Activated B cell treated with CpG ODN at 0.5 μM for 24 hours (primary cell): Measurements from ENCODE around the gene NEDD9. TPM values are rescaled to one million over a fixed set of nuclear protein-coding genes. Genes with fewer than 3 reads are reported as not detected.

Experiments
- ATAC-seq: fragments of 200-7000 bp; cut with Tn5 transposase; one replicate; pipeline ENCODE4 v1.10.0; 2021; ENCODE audit warnings: low read depth, mild to moderate bottlenecking, moderate library complexity
- CTCF ChIA-PET: fragments of 350-600 bp; sonication (Branson Sonifier 250); formaldehyde crosslinking; loops from one replicate; lab custom pipeline; 2021; ENCODE audit warnings: antibody characterized with exemption; lab: Charles Lee
- POLR2A ChIA-PET: fragments of 350-600 bp; sonication (Branson Sonifier 250); formaldehyde crosslinking; loops from one replicate; lab custom pipeline; 2021; ENCODE audit warnings: antibody characterized with exemption; lab: Charles Lee
- DNase-seq: peaks from one replicate; pipeline ENCODE4 v3.0.0; 2022
- H3K27ac Mint-ChIP-seq: one replicate; pipeline ENCODE4 v1.8.0; 2020; ENCODE audit warnings: mixed read lengths
- H3K27me3 Mint-ChIP-seq: one replicate; pipeline ENCODE4 v1.8.0; 2021; ENCODE audit warnings: mixed read lengths
- H3K36me3 Mint-ChIP-seq: one replicate; pipeline ENCODE4 v1.8.0; 2021; ENCODE audit warnings: low read depth, mixed read lengths
- H3K4me1 Mint-ChIP-seq: one replicate; pipeline ENCODE4 v1.8.0; 2021; ENCODE audit warnings: mixed read lengths
- H3K4me3 Mint-ChIP-seq: one replicate; pipeline ENCODE4 v1.8.0; 2020; ENCODE audit warnings: mild to moderate bottlenecking, mixed read lengths
- H3K9me3 Mint-ChIP-seq: one replicate; pipeline ENCODE4 v1.8.0; 2020; ENCODE audit warnings: mixed read lengths
- intact Hi-C: fragments of 100-400 bp; cut with micrococcal nuclease; formaldehyde crosslinking; loops from one replicate; pipeline ENCODE4 v1.15.1; 2024
- total RNA-seq: library from RNA; stranded (reverse); gene quantifications from 2 replicates; pipeline ENCODE4 v1.2.3, GENCODE V29; 2022
- TF ChIP-seq, protein P1 (sequence below): fragments of 200-600 bp; IDR thresholded peaks from one replicate; pipeline ENCODE4 v1.8.0; 2022; ENCODE audit warnings: antibody characterized with exemption, mild to moderate bottlenecking

NEDD9 gene
- total RNA-seq, 1 donor from 2014 or later, result 61.9 TPM

DNA sequence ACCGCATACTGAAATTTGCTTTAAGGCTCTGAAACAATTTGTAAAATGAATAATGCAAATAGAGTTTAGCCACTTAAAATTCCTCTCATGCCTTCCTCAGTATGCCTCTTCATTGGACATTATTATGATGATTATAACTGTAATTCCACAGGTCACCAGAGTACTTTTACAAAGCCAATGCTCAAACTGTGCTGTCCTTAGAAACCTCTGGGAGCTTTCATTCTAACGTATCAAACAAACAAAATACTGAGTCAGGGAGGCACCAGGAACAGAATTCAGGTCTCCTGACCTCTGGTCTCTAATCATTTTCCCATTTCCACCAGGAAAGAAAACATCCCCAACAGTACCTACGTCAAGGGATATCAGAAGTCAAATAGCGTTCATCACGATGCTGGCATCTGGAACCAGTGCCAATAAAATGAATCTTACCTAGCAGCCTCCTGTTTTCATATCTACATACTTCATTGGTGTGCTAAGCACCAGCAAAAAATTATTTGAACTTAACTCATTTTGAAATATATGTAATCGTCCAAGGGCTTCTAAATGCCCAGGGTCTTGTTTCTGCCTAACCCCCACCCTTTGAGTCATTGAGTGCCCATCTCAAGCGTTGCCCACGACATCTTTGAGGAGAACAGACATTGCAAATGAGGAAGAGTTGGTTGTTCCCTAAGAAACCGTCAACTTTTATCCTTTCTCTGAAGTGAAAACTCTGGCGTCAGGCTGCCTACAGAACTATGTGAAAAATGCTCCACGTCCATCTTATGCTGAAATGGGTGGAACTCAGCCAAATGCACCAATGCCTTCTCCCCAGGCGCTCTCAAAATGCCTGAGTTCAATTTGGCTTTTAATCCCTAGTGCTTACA lies 37.9 kb downstream of the NEDD9 start:
- Mint-ChIP-seq H3K27ac (no peak overlapping the region), H3K9me3 (no peaks in the 10 kb centered on the region), H3K4me3 (no peak overlapping the region), H3K36me3 (peaks cover 75% of the 10 kb centered on the region), H3K27me3 (no peaks in the 10 kb centered on the region), H3K4me1 (peaks cover 14% of the 10 kb centered on the region)
- POLR2A ChIA-PET, result no interaction called here
- DNase-seq (no peak), ATAC-seq (no peak)
- CTCF ChIA-PET, result no interaction called here
- intact Hi-C loops, result no loop called here
- TF ChIP-seq, protein P1, sequence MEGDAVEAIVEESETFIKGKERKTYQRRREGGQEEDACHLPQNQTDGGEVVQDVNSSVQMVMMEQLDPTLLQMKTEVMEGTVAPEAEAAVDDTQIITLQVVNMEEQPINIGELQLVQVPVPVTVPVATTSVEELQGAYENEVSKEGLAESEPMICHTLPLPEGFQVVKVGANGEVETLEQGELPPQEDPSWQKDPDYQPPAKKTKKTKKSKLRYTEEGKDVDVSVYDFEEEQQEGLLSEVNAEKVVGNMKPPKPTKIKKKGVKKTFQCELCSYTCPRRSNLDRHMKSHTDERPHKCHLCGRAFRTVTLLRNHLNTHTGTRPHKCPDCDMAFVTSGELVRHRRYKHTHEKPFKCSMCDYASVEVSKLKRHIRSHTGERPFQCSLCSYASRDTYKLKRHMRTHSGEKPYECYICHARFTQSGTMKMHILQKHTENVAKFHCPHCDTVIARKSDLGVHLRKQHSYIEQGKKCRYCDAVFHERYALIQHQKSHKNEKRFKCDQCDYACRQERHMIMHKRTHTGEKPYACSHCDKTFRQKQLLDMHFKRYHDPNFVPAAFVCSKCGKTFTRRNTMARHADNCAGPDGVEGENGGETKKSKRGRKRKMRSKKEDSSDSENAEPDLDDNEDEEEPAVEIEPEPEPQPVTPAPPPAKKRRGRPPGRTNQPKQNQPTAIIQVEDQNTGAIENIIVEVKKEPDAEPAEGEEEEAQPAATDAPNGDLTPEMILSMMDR, result no peak

DNA sequence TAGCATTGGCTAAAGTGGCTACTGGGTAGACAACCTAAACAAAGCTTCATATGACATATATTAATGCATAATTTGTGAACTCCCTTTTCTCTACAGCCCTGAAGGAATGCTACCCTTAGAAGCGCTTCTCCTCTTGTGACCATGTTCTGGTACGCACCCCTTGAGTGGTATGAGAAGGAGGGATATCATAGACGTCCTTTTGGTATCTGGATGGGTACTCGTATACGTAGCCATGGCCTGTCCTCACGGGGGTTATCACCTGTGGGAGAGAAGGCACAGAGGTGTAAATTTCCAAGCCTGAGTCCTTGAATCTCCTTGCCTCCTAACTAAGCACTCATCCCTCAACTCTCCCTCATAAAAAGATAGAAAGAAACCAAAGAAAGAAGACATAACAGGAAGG lies 39.0 kb downstream of the NEDD9 start:
- ChIA-PET POLR2A (interaction anchor here (0.8 kb wide), 1 partner anchor 85 kb away, joined by 3 read pairs; no protein-coding TSS in a partner anchor), CTCF (no interaction called here)
- Mint-ChIP-seq H3K27me3 (no peaks in the 10 kb centered on the region), H3K27ac (no peak overlapping the region), H3K36me3 (peaks cover 77% of the 10 kb centered on the region), H3K4me3 (no peak overlapping the region), H3K9me3 (no peaks in the 10 kb centered on the region), H3K4me1 (peaks cover 4% of the 10 kb centered on the region)
- intact Hi-C loops, result no loop called here
- TF ChIP-seq, protein P1, result no peak
- ATAC-seq (no peak), DNase-seq (no peak)

DNA sequence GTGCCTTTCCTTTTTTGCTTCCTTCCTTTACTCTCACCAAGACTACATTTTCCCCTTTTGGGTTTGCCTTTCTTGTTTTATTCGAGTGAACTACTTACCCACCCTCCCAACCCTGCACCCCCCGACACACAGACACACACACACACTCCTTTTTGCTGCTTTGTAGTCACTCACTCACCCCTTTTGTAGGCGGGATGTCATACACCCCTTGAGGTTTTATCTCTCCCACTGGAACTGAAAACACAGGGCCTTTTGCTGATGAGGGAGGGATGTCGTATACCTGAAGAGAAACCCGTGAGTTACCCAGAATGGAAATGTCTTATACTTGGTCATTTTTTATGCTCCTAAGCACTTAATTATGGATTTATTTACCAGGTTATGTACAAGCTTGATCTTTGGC lies 40.3 kb downstream of the NEDD9 start:
- no peak overlapping the region for H3K4me3 Mint-ChIP-seq
- no peak for ATAC-seq
- no peaks in the 10 kb centered on the region for H3K27me3 Mint-ChIP-seq
- TF ChIP-seq, protein P1, result no peak
- H3K9me3 Mint-ChIP-seq, result no peaks in the 10 kb centered on the region
- H3K36me3 Mint-ChIP-seq, result peaks cover 79% of the 10 kb centered on the region
- POLR2A ChIA-PET, result no interaction called here
- CTCF ChIA-PET, result interaction anchor here (1.2 kb wide), 1 partner anchor 303 kb away, joined by 3 read pairs; no protein-coding TSS in a partner anchor
- H3K27ac Mint-ChIP-seq, result no peak overlapping the region
- no peak for DNase-seq
- intact Hi-C loops, result no loop called here
- H3K4me1 Mint-ChIP-seq, result peaks cover 1% of the 10 kb centered on the region

DNA sequence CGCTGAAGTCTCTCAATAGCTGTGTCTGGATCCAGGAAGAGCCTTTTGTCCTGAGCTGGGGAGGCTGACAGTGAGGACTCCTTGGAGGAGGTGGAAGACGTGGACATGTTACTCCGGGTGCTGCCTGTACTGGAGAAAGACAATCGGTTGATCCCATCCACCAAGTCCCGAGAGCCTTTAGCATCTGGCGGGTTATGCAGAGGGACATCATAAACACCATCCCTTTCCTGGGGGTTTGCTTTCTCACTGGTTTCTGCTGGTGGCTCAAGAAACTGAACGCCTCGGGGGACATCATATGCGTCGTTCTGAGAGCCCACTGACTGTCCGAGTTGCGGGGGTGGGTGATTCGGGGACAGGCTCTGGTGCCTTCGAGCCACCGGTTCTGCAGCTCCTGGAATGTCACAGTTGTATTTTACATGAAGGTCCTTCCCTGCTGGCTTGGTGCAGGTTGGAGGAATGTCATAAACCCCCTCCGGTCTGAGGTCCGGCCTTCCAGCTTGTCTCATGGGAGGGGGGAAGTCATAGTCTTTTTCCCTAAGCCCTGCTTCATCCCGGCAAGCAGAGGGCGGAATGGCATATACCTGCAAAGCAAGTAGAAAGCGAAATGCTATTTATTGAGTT lies 41.7 kb downstream of the NEDD9 start:
- ChIA-PET POLR2A (interaction anchor here (0.6 kb wide), 1 partner anchor 58 kb away, joined by 3 read pairs; no protein-coding TSS in a partner anchor), CTCF (no interaction called here)
- Mint-ChIP-seq H3K4me3 (no peak overlapping the region), H3K4me1 (no peaks in the 10 kb centered on the region), H3K27me3 (no peaks in the 10 kb centered on the region), H3K9me3 (no peaks in the 10 kb centered on the region), H3K27ac (no peak overlapping the region), H3K36me3 (peaks cover 82% of the 10 kb centered on the region)
- TF ChIP-seq, protein P1, result no peak
- ATAC-seq (no peak), DNase-seq (no peak)
- intact Hi-C loops, result no loop called here
